K562 (cell line): ENCODE data around the gene NDUFAF3. TPM values are rescaled to one million over a fixed set of nuclear protein-coding genes. Genes with fewer than 3 reads are reported as not detected.

Experiments used
- CHAMP1 ChIP-seq: fragments of 450-650 bp; IDR thresholded peaks from 2 replicates; pipeline ENCODE4 v1.6.1; 2016; ENCODE audit warnings: mild to moderate bottlenecking
- CXXC5 ChIP-seq: fragments of 250-450 bp; sonication (Bioruptor Pico); IDR thresholded peaks from 2 replicates; pipeline ENCODE4 v1.8.0; 2022; ENCODE audit warnings: inconsistent platforms, mild to moderate bottlenecking, moderate library complexity
- GATAD2A ChIP-seq: fragments of 450-650 bp; IDR thresholded peaks from 2 replicates; pipeline ENCODE4 v1.6.1; 2017
- GTF2F1 ChIP-seq: IDR thresholded peaks from 2 replicates; pipeline ENCODE4 v1.6.1; 2011; ENCODE audit warnings: low read depth, low read length, improper control_type of control experiment
- HEY1 ChIP-seq: fragments of 250-450 bp; sonication (Bioruptor Pico); IDR thresholded peaks from 2 replicates; pipeline ENCODE4 v1.5.0; 2020; ENCODE audit warnings: mild to moderate bottlenecking, moderate library complexity, borderline replicate concordance
- MBD1 ChIP-seq: fragments of 250-450 bp; sonication (Bioruptor Pico); IDR thresholded peaks from 2 replicates; pipeline ENCODE4 v1.8.0; 2022; ENCODE audit warnings: inconsistent platforms
- MTA1 ChIP-seq: fragments of 450-650 bp; IDR thresholded peaks from 2 replicates; pipeline ENCODE4 v1.6.1; 2017; ENCODE audit warnings: borderline replicate concordance
- NFE2L1 ChIP-seq: fragments of 450-650 bp; IDR thresholded peaks from 2 replicates; pipeline ENCODE4 v1.6.1; 2016; ENCODE audit warnings: missing genetic modification characterization, low read depth, mild to moderate bottlenecking, missing compliant biosample characterization, moderate library complexity, borderline replicate concordance
- PTBP1 ChIP-seq: fragments of 200-400 bp; formaldehyde crosslinking; IDR thresholded peaks from 2 replicates; pipeline ENCODE4 v1.6.1; 2017; ENCODE audit warnings: low read depth, low read length
- SIRT6 ChIP-seq: IDR thresholded peaks from one replicate; pipeline ENCODE4 v1.6.1; 2012; ENCODE audit warnings: low read depth, mild to moderate bottlenecking, control low read depth, inconsistent platforms, low read length, moderate library complexity
- SMARCE1 ChIP-seq: fragments of 450-650 bp; IDR thresholded peaks from 2 replicates; pipeline ENCODE4 v1.7.1; 2016; ENCODE audit warnings: mild to moderate bottlenecking
- TAF15 ChIP-seq: fragments of 200-400 bp; formaldehyde crosslinking; IDR thresholded peaks from 2 replicates; pipeline ENCODE4 v1.6.1; 2017; ENCODE audit warnings: mild to moderate bottlenecking, low read depth, low read length, moderate library complexity
- UBTF ChIP-seq, 2 experiments: IDR thresholded peaks; 2 replicates each; pipeline ENCODE4 v1.6.1; 2012; ENCODE audit warnings: improper control_type of control experiment in 2 of 2, low read depth in 2 of 2, low read length in 2 of 2, borderline replicate concordance in 1 of 2
- ZNF134 ChIP-seq: fragments of 250-450 bp; sonication (Bioruptor Pico); conservative IDR thresholded peaks from 2 replicates; pipeline ENCODE4 v1.4.0; 2020
- ZNF512 ChIP-seq: IDR thresholded peaks from 2 replicates; pipeline ENCODE4 v1.6.1; 2016; ENCODE audit warnings: missing genetic modification characterization, missing compliant biosample characterization
- ZNF583 ChIP-seq: fragments of 250-450 bp; sonication (Bioruptor Pico); IDR thresholded peaks from 2 replicates; pipeline ENCODE4 v1.4.0; 2020
- ZNF77 ChIP-seq: fragments of 250-450 bp; sonication (Bioruptor Pico); IDR thresholded peaks from 2 replicates; pipeline ENCODE4 v1.5.0; 2020
- ZSCAN32 ChIP-seq: fragments of 450-650 bp; formaldehyde crosslinking; IDR thresholded peaks from 2 replicates; pipeline ENCODE4 v1.4.0; 2020; ENCODE audit warnings: mild to moderate bottlenecking, moderate library complexity
- polyA plus RNA-seq, 8 experiments: library from polyadenylated mRNA; depleted of rRNA in 4 of 8; stranded (reverse) in 5 of 8; unstranded in 3 of 8; fragments of >200 nt; fragmentation: Nextera tagmentation in 2 of 8; fragmentation: Illumina TruSeq in 1 of 8; extraction: Ambion mirVana in 2 of 8; extraction: Trizol in 1 of 8; gene quantifications; 2 replicates each; pipeline versions ENCODE4 v1.2.1 to v1.2.3, GENCODE V29; 2011 to 2014; ENCODE audit warnings: inconsistent platforms in 1 of 8, missing spikeins in 1 of 8
- total RNA-seq, 7 experiments: library from RNA; depleted of rRNA in 6 of 7; stranded (reverse); fragments of >200 nt in 6 of 7; fragmentation: Illumina TruSeq in 2 of 7; extraction: Trizol in 2 of 7; gene quantifications; 2 replicates each; pipeline versions ENCODE4 v1.2.1 to v1.2.3, GENCODE V29; 2011 to 2021; ENCODE audit warnings: low replicate concordance in 1 of 7
- TF ChIP-seq, protein P1 (sequence below): fragments of 450-650 bp; IDR thresholded peaks from 2 replicates; pipeline ENCODE4 v1.6.1; 2017; ENCODE audit warnings: mild to moderate bottlenecking, moderate library complexity

The NDUFAF3 gene
- total and polyA plus RNA-seq, 9 of the 15 experiments (the other 6 are each of a cell fraction or from before 2014, with no cell fraction given) = 17.0 to 127 (median 36.3) TPM

GRCh38 chr3:48989796-48990635 is 31.9 kb upstream of the NDUFAF3 start, which contains the start of gene P4HTM (continued):
- TF ChIP-seq SMARCE1 = peak; percentile 90; the same call in 1 of the 2 replicates
- TF ChIP-seq GATAD2A = 0 out of 2 replicates have a peak, but pooled peaks have one; percentile 57
- TF ChIP-seq MBD1 (CRISPR knock-in tag) = peak; percentile 69; the same call in 1 of the 2 replicates
- no peak for TF ChIP-seq TAF15
- no peak for TF ChIP-seq ZSCAN32
- TF ChIP-seq CHAMP1 = no peak
- no peak for TF ChIP-seq ZNF134 (CRISPR knock-in tag)
- TF ChIP-seq HEY1 (CRISPR knock-in tag) = no peak
- no peak for TF ChIP-seq GTF2F1
- no peak for TF ChIP-seq ZNF583 (CRISPR knock-in tag)
- peak; percentile 66; the same call in 1 of the 2 replicates for TF ChIP-seq CXXC5 (CRISPR knock-in tag)
- TF ChIP-seq NFE2L1 = no peak
- TF ChIP-seq, protein P1, sequence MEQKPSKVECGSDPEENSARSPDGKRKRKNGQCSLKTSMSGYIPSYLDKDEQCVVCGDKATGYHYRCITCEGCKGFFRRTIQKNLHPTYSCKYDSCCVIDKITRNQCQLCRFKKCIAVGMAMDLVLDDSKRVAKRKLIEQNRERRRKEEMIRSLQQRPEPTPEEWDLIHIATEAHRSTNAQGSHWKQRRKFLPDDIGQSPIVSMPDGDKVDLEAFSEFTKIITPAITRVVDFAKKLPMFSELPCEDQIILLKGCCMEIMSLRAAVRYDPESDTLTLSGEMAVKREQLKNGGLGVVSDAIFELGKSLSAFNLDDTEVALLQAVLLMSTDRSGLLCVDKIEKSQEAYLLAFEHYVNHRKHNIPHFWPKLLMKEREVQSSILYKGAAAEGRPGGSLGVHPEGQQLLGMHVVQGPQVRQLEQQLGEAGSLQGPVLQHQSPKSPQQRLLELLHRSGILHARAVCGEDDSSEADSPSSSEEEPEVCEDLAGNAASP = no peak
- TF ChIP-seq ZNF512 (tag) = no peak
- TF ChIP-seq UBTF (IDR thresholded peaks at IDR 0.05; ENCODE audit: borderline replicate concordance in 1 of 2, low read depth in 2 of 2, low read length in 2 of 2) = peak; percentile 32 to 52; a peak in 1 of 4 replicates
- no peak for TF ChIP-seq ZNF77 (CRISPR knock-in tag)
- TF ChIP-seq MTA1 = peak; percentile 84
- no peak for TF ChIP-seq PTBP1
- no peak for TF ChIP-seq SIRT6
